Trophoblast cell (in vitro differentiated cells and primary cell): ENCODE data around the gene CBFA2T3.

Experiments
- DNase-seq, 2 donors: peaks; one replicate each; pipeline ENCODE4 v3.0.0-alpha.2; 2016
- H2AFZ ChIP-seq: 2 replicates; pipeline ENCODE4 v1.6.1; 2013; ENCODE audit warnings: low read length, moderate library complexity, mild to moderate bottlenecking; ENCODE audit not compliant: insufficient read depth, poor library complexity
- H2AK5ac ChIP-seq: 2 replicates; pipeline ENCODE4 v1.6.1; 2013; ENCODE audit warnings: mild to moderate bottlenecking, low read length
- H2BK120ac ChIP-seq: 2 replicates; pipeline ENCODE4 v1.6.1; 2013; ENCODE audit warnings: low read length, mild to moderate bottlenecking, moderate library complexity; ENCODE audit not compliant: insufficient read depth, poor library complexity
- H2BK12ac ChIP-seq: 2 replicates; pipeline ENCODE4 v1.6.1; 2013; ENCODE audit warnings: mild to moderate bottlenecking, low read length, moderate library complexity
- H2BK5ac ChIP-seq: 2 replicates; pipeline ENCODE4 v1.6.1; 2013; ENCODE audit warnings: low read length, low read depth, moderate library complexity, mild to moderate bottlenecking; ENCODE audit not compliant: poor library complexity
- H3K14ac ChIP-seq: 2 replicates; pipeline ENCODE4 v1.6.1; 2013; ENCODE audit warnings: mild to moderate bottlenecking, low read length
- H3K18ac ChIP-seq: 2 replicates; pipeline ENCODE4 v1.6.1; 2013; ENCODE audit warnings: mild to moderate bottlenecking, low read length
- H3K23ac ChIP-seq: 2 replicates; pipeline ENCODE4 v1.6.1; 2013; ENCODE audit warnings: low read length
- H3K27ac ChIP-seq: 2 replicates; pipeline ENCODE4 v1.5.1; 2013; ENCODE audit warnings: low read depth, mild to moderate bottlenecking, inconsistent platforms, low read length, moderate library complexity
- H3K27me3 ChIP-seq: 2 replicates; pipeline ENCODE4 v1.6.1; 2013; ENCODE audit warnings: inconsistent platforms, mild to moderate bottlenecking, low read length, moderate library complexity; ENCODE audit not compliant: insufficient read depth
- H3K36me3 ChIP-seq, 2 experiments: 1 replicate in 1 of 2; 2 replicates in 1 of 2; pipeline ENCODE4 v1.6.1; 2013; ENCODE audit warnings: low read length in 2 of 2, mild to moderate bottlenecking in 2 of 2, moderate library complexity in 1 of 2; ENCODE audit not compliant: insufficient read depth in 2 of 2, control insufficient read depth in 1 of 2
- H3K4ac ChIP-seq: 2 replicates; pipeline ENCODE4 v1.6.1; 2013; ENCODE audit warnings: low read depth, mild to moderate bottlenecking, low read length, moderate library complexity
- H3K4me1 ChIP-seq, 2 experiments: 1 replicate in 1 of 2; 2 replicates in 1 of 2; pipeline ENCODE4 v1.6.1; 2013; ENCODE audit warnings: low read length in 2 of 2, mild to moderate bottlenecking in 2 of 2, moderate library complexity in 1 of 2; ENCODE audit not compliant: insufficient read depth in 2 of 2, control insufficient read depth in 1 of 2
- H3K4me2 ChIP-seq: 2 replicates; pipeline ENCODE4 v1.6.1; 2013; ENCODE audit warnings: inconsistent platforms, mild to moderate bottlenecking, low read length, moderate library complexity
- H3K4me3 ChIP-seq: 2 replicates; pipeline ENCODE4 v1.5.1; 2013; ENCODE audit warnings: mild to moderate bottlenecking, low read depth, low read length, inconsistent platforms
- H3K79me1 ChIP-seq: one replicate; pipeline ENCODE4 v1.6.1; 2013; ENCODE audit warnings: low read length
- H3K79me2 ChIP-seq: 2 replicates; pipeline ENCODE4 v1.6.1; 2013; ENCODE audit warnings: low read length, mild to moderate bottlenecking; ENCODE audit not compliant: control insufficient read depth, insufficient read depth, poor library complexity
- H3K9ac ChIP-seq: 2 replicates; pipeline ENCODE4 v1.6.1; 2013; ENCODE audit warnings: mild to moderate bottlenecking, low read length
- H3K9me3 ChIP-seq: 2 replicates; pipeline ENCODE4 v1.6.1; 2013; ENCODE audit warnings: low read depth, mild to moderate bottlenecking, control low read depth, inconsistent platforms, low read length; ENCODE audit not compliant: insufficient read depth
- H4K12ac ChIP-seq: 2 replicates; pipeline ENCODE4 v1.6.1; 2013; ENCODE audit warnings: low read depth, mild to moderate bottlenecking, low read length, moderate library complexity
- H4K8ac ChIP-seq: 2 replicates; pipeline ENCODE4 v1.6.1; 2013; ENCODE audit warnings: low read depth, mild to moderate bottlenecking, low read length, moderate library complexity
- H4K91ac ChIP-seq: one replicate; pipeline ENCODE4 v1.6.1; 2013; ENCODE audit warnings: low read depth, mild to moderate bottlenecking, low read length, moderate library complexity
- WGBS: extraction: QIAGEN DNeasy Blood & Tissue Kit; methylation state at CpG from one replicate; pipeline ENCODE4 v1.1.7; 2013; ENCODE audit warnings: missing lambda C conversion rate; ENCODE audit not compliant: insufficient read length, insufficient coverage; ENCODE audit errors: extremely low coverage; 5-methylcytosine and 5-hydroxymethylcytosine counted together

CBFA2T3 gene

GRCh38 chr16:88951501-88951900 is 25.5 kb downstream of the CBFA2T3 start:
- Histone ChIP-seq H2BK5ac (no peak overlapping the region), H4K91ac (no peak overlapping the region), H2BK12ac (no peak overlapping the region), H2BK120ac (no peak overlapping the region), H3K27ac (no peak overlapping the region), H3K9me3 (peaks cover 5% of the 10 kb centered on the region), H3K4me3 (no peak overlapping the region), H2AK5ac (no peak overlapping the region), H3K23ac (no peak overlapping the region), H3K14ac (no peak overlapping the region), H3K36me3 (no peaks in the 10 kb centered on the region), H3K4me1 (no peaks in the 10 kb centered on the region), H3K79me1 (no peaks in the 10 kb centered on the region), H3K4ac (no peak overlapping the region), H2AFZ (no peak overlapping the region), H3K4me2 (no peak overlapping the region), H3K9ac (no peak overlapping the region), H4K12ac (no peak overlapping the region), H4K8ac (no peak overlapping the region), H3K27me3 (no peaks in the 10 kb centered on the region), H3K79me2 (no peaks in the 10 kb centered on the region), H3K18ac (no peak overlapping the region)
- no CpG with 5 or more reads among the region's 15 CpGs for WGBS
- no peak for DNase-seq

DNA sequence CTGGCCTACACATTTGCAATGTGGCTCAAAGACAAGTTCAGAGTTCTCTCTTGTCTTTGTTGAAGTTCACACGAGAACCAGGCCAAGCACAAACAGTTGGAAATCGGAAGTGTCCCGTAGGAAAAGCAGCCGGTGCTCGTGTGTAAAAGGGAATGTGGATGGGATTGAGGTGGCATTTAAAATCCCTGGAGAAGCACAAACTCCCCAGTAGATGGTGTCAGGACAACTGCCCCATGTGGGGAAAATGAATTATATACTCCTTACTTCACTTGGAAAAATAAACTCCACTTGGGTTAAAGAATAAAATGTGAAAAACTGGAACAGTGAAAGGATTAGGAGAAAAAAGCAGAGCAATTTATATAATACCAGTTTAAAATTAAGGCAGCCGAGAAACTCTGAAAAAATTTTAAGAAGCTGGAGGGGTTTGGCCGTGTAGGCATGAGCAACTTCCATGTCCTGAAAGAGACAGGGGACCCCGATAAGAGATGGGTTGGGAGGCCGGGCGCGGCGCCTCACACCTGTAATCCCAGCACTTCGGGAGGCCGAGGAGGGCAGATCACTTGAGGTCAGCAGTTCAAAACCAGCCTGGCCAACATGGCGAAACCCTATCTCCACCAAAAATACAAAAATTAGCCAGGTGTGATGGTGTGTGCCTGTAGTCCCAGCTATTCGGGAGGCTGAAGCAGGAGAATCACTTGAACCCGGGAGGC is 28.1 kb downstream of the CBFA2T3 start:
- Histone ChIP-seq H3K79me2 (no peaks in the 10 kb centered on the region), H3K36me3 (no peaks in the 10 kb centered on the region), H2BK12ac (no peak overlapping the region), H3K4me2 (no peak overlapping the region), H3K18ac (no peak overlapping the region), H3K14ac (no peak overlapping the region), H2BK5ac (no peak overlapping the region), H3K4me3 (no peak overlapping the region), H3K23ac (no peak overlapping the region), H2AFZ (no peak overlapping the region), H3K4ac (no peak overlapping the region), H3K79me1 (no peaks in the 10 kb centered on the region), H3K4me1 (no peaks in the 10 kb centered on the region), H3K27me3 (no peaks in the 10 kb centered on the region), H4K8ac (no peak overlapping the region), H4K12ac (no peak overlapping the region), H3K9me3 (peaks cover 5% of the 10 kb centered on the region), H3K27ac (no peak overlapping the region), H2BK120ac (no peak overlapping the region), H4K91ac (no peak overlapping the region), H2AK5ac (no peak overlapping the region), H3K9ac (no peak overlapping the region)
- no peak for DNase-seq
- no CpG with 5 or more reads among the region's 17 CpGs for WGBS

GRCh38 chr16:88945473-88945872 is 31.5 kb downstream of the CBFA2T3 start:
- no peak overlapping the region for H2BK12ac ChIP-seq
- peaks cover 7 to 9% of the 10 kb centered on the region in 2 experiments for H3K4me1 ChIP-seq
- H4K8ac ChIP-seq: no peak overlapping the region
- H3K9ac ChIP-seq: no peak overlapping the region
- no peaks in the 10 kb centered on the region for H3K36me3 ChIP-seq
- no peak overlapping the region for H3K18ac ChIP-seq
- H3K27me3 ChIP-seq: peaks cover 16% of the 10 kb centered on the region
- H3K14ac ChIP-seq: no peak overlapping the region
- no peak overlapping the region for H2AFZ ChIP-seq
- H4K91ac ChIP-seq: no peak overlapping the region
- H3K4ac ChIP-seq: no peak overlapping the region
- H2BK120ac ChIP-seq: no peak overlapping the region
- no peaks in the 10 kb centered on the region for H3K9me3 ChIP-seq
- no CpG with 5 or more reads among the region's 10 CpGs for WGBS
- DNase-seq: no peak
- no peak overlapping the region for H2BK5ac ChIP-seq
- no peaks in the 10 kb centered on the region for H3K79me1 ChIP-seq
- no peak overlapping the region for H3K4me2 ChIP-seq
- no peak overlapping the region for H2AK5ac ChIP-seq
- H3K4me3 ChIP-seq: no peak overlapping the region
- no peak overlapping the region for H4K12ac ChIP-seq
- no peak overlapping the region for H3K27ac ChIP-seq
- no peaks in the 10 kb centered on the region for H3K79me2 ChIP-seq
- no peak overlapping the region for H3K23ac ChIP-seq

DNA sequence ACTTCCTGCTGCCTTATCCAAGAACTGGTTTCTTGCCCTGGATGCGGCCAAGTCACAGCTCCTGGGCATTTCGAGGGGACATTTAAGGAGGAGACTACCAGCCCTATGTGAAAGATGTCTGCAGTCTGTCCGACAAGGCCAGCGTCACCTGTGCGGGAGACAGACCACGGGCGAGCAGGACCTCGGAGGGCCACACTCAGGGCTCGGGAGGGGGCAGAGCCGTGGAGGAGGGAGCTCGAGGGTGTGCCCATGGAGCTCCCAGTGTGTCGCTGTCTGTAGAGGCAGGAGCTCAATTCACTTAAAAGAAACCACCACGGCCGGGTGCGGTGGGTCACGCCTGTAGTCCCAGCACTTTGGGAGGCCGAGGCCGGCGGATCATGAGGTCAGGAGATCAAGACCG is 33.3 kb downstream of the CBFA2T3 start:
- no peak overlapping the region for H4K12ac ChIP-seq
- no peak overlapping the region for H2BK12ac ChIP-seq
- H3K79me1 ChIP-seq: no peaks in the 10 kb centered on the region
- H3K18ac ChIP-seq: no peak overlapping the region
- no peak overlapping the region for H3K27ac ChIP-seq
- no peak overlapping the region for H3K4me3 ChIP-seq
- H2AK5ac ChIP-seq: no peak overlapping the region
- no peak overlapping the region for H3K4me2 ChIP-seq
- H3K79me2 ChIP-seq: no peaks in the 10 kb centered on the region
- no peak overlapping the region for H2BK5ac ChIP-seq
- no peak overlapping the region for H3K9ac ChIP-seq
- peaks cover 3% of the 10 kb centered on the region for H3K9me3 ChIP-seq
- H4K91ac ChIP-seq: no peak overlapping the region
- H3K4ac ChIP-seq: no peak overlapping the region
- no peak for DNase-seq
- no peak overlapping the region for H4K8ac ChIP-seq
- H3K36me3 ChIP-seq: no peaks in the 10 kb centered on the region
- no peak overlapping the region for H3K23ac ChIP-seq
- H3K27me3 ChIP-seq: peaks cover 31% of the 10 kb centered on the region
- H2AFZ ChIP-seq: no peak overlapping the region
- H3K4me1 ChIP-seq: peaks cover 7 to 9% of the 10 kb centered on the region in 2 experiments
- H2BK120ac ChIP-seq: no peak overlapping the region
- no CpG with 5 or more reads among the region's 20 CpGs for WGBS
- no peak overlapping the region for H3K14ac ChIP-seq
